HG02885 (cell line): Measurements from ENCODE around the gene SP4.
"Not testable (repeated sequence)": the region's sequence is repeated elsewhere in the genome, so short reads cannot be mapped to it uniquely, and the experiment has no call there.

Experiments used
- ATAC-seq: cut with Tn5 transposase; IDR thresholded peaks from one replicate; pipeline ENCODE4 v1.9.1; 2021; ENCODE audit warnings: mild to moderate bottlenecking; ENCODE audit not compliant: unreplicated experiment, poor library complexity

The SP4 gene

GRCh38 chr7:21508538-21508937 is 80.7 kb downstream of the SP4 start:
- ATAC-seq = no peak

GRCh38 chr7:21514062-21514461 is 86.2 kb downstream of the SP4 start:
- no peak for ATAC-seq

DNA sequence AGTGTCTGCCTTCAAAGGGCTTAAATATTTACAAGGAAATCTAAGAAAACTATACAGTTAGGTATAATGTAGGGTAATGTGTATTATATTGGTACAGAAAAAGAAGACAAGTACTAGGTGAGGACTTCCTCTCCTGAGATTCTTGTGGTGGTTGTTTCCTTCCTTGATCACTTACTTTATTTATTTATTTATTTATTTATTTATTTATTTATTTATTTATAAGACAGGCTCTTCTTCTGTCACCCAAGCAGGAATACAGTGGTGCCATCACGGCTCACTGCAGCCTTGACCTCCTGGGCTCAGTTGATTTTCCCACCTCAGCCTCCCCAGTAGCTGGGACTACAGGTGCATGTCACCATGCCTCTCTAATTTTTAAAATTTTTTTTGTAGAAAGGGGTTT is 96.8 kb downstream of the SP4 start:
- no peak for ATAC-seq

DNA sequence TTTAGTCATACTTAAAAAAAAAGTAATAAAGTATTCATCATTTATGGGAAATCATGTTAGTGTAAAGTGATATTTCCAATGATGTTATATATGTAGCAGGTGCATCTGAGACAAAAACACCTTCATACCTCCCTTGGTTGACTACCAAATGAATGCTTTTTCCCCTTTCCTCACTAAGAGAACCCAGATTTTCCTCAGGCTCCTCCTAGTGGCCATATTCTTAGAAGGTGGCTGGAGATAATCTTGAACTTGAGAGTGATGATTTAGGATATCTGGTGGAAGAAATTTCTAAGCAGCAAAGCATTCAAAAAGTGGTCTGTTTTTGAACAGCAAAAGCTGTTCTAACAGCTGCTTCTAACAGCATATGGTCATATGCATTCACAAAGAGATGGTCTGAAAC is 98.1 kb downstream of the SP4 start:
- no peak for ATAC-seq

DNA sequence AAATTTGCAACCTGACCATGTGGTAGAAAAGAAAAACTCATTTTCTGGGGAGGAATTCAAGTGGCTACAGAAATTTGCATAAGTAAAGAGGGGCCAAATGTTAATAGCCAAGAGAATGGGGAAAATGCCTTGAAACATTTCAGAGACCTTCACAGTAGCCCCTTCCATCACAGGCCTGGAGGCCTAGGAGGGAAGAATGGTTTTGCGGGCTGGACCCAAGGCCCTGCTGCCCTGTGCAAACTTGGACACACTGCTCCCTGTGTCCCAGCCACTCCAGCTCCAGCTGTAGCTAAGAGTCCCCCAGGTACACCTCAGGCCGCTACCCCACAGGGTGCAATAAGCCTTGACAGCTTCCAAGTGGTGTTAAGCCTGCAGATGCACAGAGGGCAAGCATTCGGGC is 98.6 kb downstream of the SP4 start:
- ATAC-seq = no peak

GRCh38 chr7:21532485-21532884 is 104.6 kb downstream of the SP4 start:
- not testable (repeated sequence) for ATAC-seq

- not testable (repeated sequence) for ATAC-seq
These were observed 105.8 kb downstream of the SP4 start for GRCh38 chr7:21533646-21534045.

DNA sequence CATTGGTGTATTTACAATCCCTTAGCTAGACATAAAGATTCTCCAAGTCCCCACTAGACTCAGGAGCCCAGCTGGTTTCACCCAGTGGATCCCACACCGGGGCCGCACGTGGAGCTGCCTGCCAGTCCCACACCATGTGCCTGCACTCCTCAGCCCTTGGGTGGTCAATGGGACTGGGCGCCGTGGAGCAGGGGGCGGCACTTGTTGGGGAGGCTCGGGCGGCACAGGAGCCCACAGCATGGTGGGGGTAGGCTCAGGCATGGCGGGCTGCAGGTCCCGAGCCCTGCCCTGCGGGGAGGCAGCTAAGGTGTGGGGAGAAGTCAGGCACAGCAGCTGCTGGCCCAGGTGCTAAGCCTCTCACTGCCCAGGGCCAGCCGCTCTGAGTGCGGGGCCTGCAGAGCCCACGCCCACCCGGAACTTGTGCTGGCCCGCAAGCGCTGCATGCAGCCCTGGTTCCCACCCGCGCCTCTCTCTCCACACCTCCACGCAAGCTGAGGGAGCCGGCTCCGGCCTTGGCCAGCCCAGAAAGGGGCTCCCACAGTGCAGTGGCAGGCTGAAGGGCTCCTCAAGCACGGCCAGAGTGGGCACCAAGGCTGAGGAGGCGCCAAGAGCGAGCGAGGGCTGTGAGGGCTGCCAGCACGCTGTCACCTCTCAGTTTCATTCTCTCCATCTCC is 108.7 kb downstream of the SP4 start:
- not testable (repeated sequence) for ATAC-seq

DNA sequence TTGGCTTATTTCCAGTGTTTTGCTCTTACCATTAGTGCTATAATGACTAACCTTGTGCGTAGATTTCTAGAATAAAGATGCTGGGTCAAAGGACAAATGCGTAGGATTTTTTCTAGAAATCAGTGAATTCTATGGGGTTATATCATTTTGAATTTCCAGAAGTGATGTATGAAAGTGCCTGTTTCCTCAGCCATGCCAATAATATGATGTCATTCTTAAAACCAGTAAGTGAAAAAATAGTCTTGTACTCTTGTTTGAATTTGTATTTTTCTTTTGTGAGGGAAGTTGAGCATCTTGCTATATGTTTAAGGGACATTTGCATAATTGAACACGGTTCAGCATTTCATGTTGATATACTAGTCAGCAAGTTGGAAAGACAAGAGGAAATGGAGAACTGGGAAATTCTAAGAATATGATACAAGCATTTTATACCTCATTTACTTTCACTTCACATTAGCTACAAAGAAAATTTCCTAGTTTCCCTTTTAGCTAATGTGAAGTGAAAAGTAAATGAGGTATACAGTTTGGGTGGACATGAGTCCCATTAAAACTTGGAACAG is 111.1 kb downstream of the SP4 start:
- no peak for ATAC-seq

DNA sequence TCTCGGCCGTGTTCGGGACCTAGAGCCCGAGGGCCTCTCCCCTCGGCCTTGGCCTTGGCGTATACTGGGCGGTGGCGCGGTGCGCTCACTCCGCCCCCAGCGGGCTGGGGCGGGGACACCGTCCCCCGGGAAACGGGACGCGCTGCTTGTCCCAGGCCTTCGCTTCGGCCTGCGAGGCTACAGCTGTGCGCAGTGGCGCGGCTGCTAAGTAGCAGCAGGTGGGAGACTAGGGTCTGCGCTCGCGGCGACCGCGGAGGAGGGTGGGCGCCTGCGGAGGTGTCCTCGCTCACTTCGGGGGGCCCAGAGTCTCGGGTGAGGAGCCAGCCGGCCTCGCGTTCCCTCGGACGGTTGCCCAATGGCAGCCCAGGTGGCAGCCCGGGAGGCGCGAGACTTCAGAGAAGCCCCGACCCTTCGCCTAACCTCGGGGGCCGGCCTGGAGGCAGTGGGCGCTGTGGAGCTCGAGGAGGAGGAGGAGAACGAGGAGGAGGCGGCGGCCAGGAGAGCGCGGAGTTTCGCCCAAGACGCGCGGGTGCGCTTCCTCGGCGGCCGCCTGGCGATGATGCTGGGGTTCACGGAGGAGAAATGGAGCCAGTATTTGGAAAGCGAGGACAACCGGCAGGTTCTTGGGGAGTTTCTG is 115.1 kb downstream of the SP4 start, which contains the start of gene DNAH11:
TSS of gene DNAH11 (plus strand) at position 149 of the 637 bp plus-strand sequence. CDS start at position 356, 207 bp downstream.
- peak; percentile 68 for ATAC-seq

GRCh38 chr7:21543528-21544302 is 115.8 kb downstream of the SP4 start:
- peak; percentile 16 for ATAC-seq

- no peak for ATAC-seq
These were observed 116.4 kb downstream of the SP4 start for GRCh38 chr7:21544303-21544656.

DNA sequence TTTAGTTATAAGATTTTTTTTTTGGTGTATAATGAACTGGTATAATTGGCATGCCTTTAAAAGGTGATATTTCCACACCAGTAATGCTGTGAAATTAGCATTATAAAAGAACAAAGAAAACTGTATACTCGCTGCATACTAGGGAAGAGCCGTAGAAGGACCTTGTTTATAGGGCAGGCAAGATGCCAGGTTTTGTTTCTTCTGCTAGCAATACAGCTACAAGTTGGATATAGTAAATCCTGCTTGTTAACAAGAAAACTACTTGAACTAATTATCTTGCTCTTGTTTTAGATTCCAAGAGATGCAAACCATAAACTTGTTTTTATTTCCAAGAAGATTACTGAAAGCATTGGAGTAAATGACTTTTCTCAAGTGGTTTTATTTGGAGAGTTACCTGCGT is 116.8 kb downstream of the SP4 start:
- ATAC-seq = no peak

GRCh38 chr7:21547501-21547900 is 119.6 kb downstream of the SP4 start:
- no peak for ATAC-seq

GRCh38 chr7:21548491-21548890 is 120.6 kb downstream of the SP4 start:
- no peak for ATAC-seq

- ATAC-seq = no peak
These were observed 122.2 kb downstream of the SP4 start for GRCh38 chr7:21550076-21550475.

- no peak for ATAC-seq
These were observed 123.1 kb downstream of the SP4 start for GRCh38 chr7:21550821-21551531.

GRCh38 chr7:21562385-21562784 is 134.5 kb downstream of the SP4 start:
- no peak for ATAC-seq
